ENCODE measurements around the gene ZFP69.
"Not testable (repeated sequence)": the region's sequence is repeated elsewhere in the genome, so short reads cannot be mapped to it uniquely, and the experiment has no call there.

The ZFP69 gene

GRCh38 chr1:40476924-40477677, at the start of gene ZFP69:
Gene ZFP69 (plus strand): TSS chr1:40477290. CDS start chr1:40479362, 2,072 bp downstream.
- peak; percentile 63 to 79 for DNase-seq

GRCh38 chr1:40431385-40431784, 45.7 kb upstream of the ZFP69 start:
- no peak for DNase-seq

- DNase-seq = no peak
These were observed 44.3 kb upstream of the ZFP69 start for GRCh38 chr1:40432644-40433390.

GRCh38 chr1:40435471-40435870, 41.6 kb upstream of the ZFP69 start:
- DNase-seq = no peak

GRCh38 chr1:40435876-40436275, 41.2 kb upstream of the ZFP69 start:
- DNase-seq = no peak

GRCh38 chr1:40438391-40439015, 38.6 kb upstream of the ZFP69 start:
- peak in 1 of 2 donors; percentile 24 for DNase-seq

GRCh38 chr1:40439247-40439646, 37.8 kb upstream of the ZFP69 start:
- DNase-seq = no peak

GRCh38 chr1:40449684-40450494, 27.2 kb upstream of the ZFP69 start, which contains the start of gene ZFP69B:
Gene ZFP69B (plus strand): TSS chr1:40450476. CDS start chr1:40450962, 486 bp downstream.
- peak; percentile 86 to 95 for DNase-seq

GRCh38 chr1:40450495-40451237, 26.4 kb upstream of the ZFP69 start:
- peak; percentile 84 to 85 for DNase-seq

GRCh38 chr1:40451238-40451585, 25.9 kb upstream of the ZFP69 start:
- DNase-seq = no peak

- DNase-seq = no peak
These were observed 22.2 kb upstream of the ZFP69 start for GRCh38 chr1:40454873-40455272.

GRCh38 chr1:40462956-40463590, 14.0 kb upstream of the ZFP69 start:
- DNase-seq = no peak

GRCh38 chr1:40469327-40469726, 7.8 kb upstream of the ZFP69 start:
- DNase-seq = no peak

GRCh38 chr1:40475268-40475667, 1.8 kb upstream of the ZFP69 start:
- no peak for DNase-seq

GRCh38 chr1:40477678-40478053, 576 bp downstream of the ZFP69 start:
- DNase-seq = peak; percentile 22 to 29

GRCh38 chr1:40478276-40478675, 1.2 kb downstream of the ZFP69 start:
- no peak for DNase-seq

- peak in 1 of 2 donors; percentile 17 for DNase-seq
These were observed 2.1 kb downstream of the ZFP69 start for GRCh38 chr1:40479156-40479555.

- no peak for DNase-seq
These were observed 18.3 kb downstream of the ZFP69 start for GRCh38 chr1:40495315-40495903.

- not testable (repeated sequence) for DNase-seq
These were observed 25.6 kb downstream of the ZFP69 start for GRCh38 chr1:40502651-40503050.

- no peak for DNase-seq
These were observed 30.9 kb downstream of the ZFP69 start for GRCh38 chr1:40507973-40508372.
